ENCODE measurements around the gene B3GALNT1.
"Not testable (repeated sequence)": the region's sequence is repeated elsewhere in the genome, so short reads cannot be mapped to it uniquely, and the experiment has no call there.

Gene B3GALNT1

GRCh38 chr3:161069511-161070251 lies 35.5 kb downstream of the B3GALNT1 start:
- peak; percentile 33 to 64 for DNase-seq
- TF ChIP-seq POLR2A (IDR thresholded peaks at IDR 0.05; ENCODE audit: low read length) = no peak
- no peak for TF ChIP-seq GATA1 (IDR thresholded peaks at IDR 0.05; ENCODE audit: low read depth, low read length)

- TF ChIP-seq GATA1 (IDR thresholded peaks at IDR 0.05; ENCODE audit: low read depth, low read length) (no peak), POLR2A (IDR thresholded peaks at IDR 0.05; ENCODE audit: low read length) (no peak)
- DNase-seq = no peak
Measured at GRCh38 chr3:161067335-161067734, 37.8 kb downstream of the B3GALNT1 start.

DNA sequence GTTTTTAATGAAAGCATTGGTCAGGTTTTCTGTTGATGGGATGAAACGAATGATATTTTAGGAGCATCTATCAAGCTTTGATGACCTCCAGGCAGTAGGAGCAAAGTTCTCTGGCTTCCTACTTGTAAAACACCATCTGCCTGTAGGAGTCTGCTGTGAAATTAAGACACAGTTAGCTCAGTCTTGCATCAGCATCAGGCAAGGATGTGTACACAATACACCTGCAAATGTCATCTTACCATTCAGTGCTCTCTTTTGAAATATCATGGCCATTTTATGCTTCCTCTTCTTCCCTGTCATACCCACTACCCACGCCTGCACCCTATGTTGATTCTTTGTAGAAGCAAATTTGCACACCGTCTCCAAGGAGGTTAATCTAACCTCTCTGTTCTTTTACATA lies 38.2 kb downstream of the B3GALNT1 start:
- TF ChIP-seq POLR2A (IDR thresholded peaks at IDR 0.05; ENCODE audit: low read length) (no peak), GATA1 (IDR thresholded peaks at IDR 0.05; ENCODE audit: low read depth, low read length) (no peak)
- peak in 1 of 2 experiments; percentile 13 for DNase-seq

GRCh38 chr3:161064413-161064812 lies 40.7 kb downstream of the B3GALNT1 start:
- no peak for DNase-seq
- TF ChIP-seq POLR2A (IDR thresholded peaks at IDR 0.05; ENCODE audit: low read length) (no peak), GATA1 (IDR thresholded peaks at IDR 0.05; ENCODE audit: low read depth, low read length) (no peak)

DNA sequence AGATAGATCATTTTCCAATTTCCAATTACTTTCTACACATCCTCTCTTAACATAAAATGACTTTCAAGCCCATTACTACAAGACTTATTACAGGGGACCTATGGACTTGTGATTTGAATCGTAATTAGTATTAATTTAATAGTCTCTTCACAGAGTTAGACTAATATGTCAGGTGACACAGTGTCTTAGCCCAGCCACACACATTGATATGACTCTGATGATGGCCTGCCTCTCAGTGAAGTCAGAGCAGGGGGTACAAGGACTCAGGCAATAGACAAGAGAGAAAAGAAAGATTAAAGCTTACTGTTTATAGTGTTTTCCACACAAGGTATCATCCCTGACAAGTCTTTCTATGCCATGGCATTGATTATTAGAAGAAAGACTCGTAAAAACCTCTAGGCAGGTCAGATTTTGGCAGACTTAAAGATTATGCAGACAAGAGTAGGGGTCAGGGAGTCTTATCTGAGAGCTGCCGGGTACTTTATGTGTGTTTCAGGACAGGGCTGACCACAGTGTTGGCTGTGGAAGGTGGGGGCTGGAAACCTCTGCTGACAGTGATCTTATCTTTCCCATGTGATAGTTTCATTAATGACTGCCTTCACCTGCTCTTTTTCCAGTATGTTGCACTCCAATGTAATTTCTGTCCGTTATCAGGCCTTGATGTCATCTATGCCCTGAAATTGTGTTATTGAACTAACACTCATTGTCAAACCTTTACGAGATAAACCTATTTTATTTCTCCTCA lies 50.1 kb downstream of the B3GALNT1 start:
- no peak for DNase-seq
- TF ChIP-seq POLR2A (IDR thresholded peaks at IDR 0.05; ENCODE audit: low read length) (no peak), GATA1 (IDR thresholded peaks at IDR 0.05; ENCODE audit: low read depth, low read length) (no peak)

DNA sequence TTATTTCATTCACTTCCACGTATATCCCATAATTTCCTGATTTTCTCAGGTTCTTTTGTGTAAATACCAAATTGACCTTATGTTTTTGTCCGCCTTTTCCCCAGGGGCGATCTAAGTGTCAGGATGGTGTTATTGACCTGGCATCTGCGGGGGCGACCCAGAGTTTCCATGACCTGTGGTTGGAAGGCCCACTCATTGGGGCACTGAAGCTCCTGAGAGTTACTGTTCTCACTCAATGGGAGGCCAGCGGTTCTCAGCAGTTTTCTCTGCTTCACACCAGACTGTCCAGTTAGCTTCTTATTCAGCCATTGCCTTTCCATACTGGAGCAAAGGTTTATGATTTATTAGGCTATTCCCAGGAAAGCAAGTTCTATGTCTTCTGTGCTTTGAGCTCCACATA lies 53.3 kb downstream of the B3GALNT1 start:
- DNase-seq = no peak
- TF ChIP-seq POLR2A (IDR thresholded peaks at IDR 0.05; ENCODE audit: low read length) = no peak
- TF ChIP-seq GATA1 (IDR thresholded peaks at IDR 0.05; ENCODE audit: low read depth, low read length) = no peak

- no peak for TF ChIP-seq POLR2A (IDR thresholded peaks at IDR 0.05; ENCODE audit: low read length)
- no peak for TF ChIP-seq GATA1 (IDR thresholded peaks at IDR 0.05; ENCODE audit: low read depth, low read length)
Measured at GRCh38 chr3:161050935-161051334, 54.2 kb downstream of the B3GALNT1 start.

DNA sequence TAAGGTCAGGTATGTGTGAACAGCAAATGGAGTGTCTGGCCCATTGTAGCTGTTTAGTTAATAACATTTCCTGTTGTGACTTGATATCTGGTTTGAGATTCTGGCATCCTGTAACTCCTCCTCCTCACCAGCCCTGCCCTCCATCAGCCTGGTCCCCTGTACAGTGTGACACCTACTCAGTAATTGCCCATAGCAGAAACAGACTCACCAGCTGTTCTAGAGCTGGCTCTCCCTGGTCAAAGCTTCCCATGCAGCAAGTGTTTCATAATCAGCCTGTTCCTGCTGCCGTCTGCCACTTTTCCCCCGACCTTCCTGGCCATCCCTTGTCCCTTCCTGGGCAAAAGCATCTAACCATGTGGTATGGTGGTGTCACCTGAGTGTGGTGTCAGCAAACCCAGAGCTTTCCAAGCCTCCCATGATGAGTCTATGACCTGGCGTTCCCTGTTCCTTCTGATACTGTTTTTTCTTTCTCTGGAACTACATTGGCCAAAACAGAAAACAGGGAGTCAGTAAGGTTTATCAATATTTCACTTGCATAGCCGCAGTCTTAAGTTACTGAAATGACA lies 55.4 kb downstream of the B3GALNT1 start:
- TF ChIP-seq GATA1 (IDR thresholded peaks at IDR 0.05; ENCODE audit: low read depth, low read length) = no peak
- DNase-seq = no peak

More at GRCh38 chr3:161050935-161051334, 54.2 kb downstream of the B3GALNT1 start:
- peak; percentile 9 to 22 for DNase-seq

GRCh38 chr3:161043336-161044035 lies 61.7 kb downstream of the B3GALNT1 start:
- TF ChIP-seq GATA1 (IDR thresholded peaks at IDR 0.05; ENCODE audit: low read depth, low read length) (no peak), POLR2A (IDR thresholded peaks at IDR 0.05; ENCODE audit: low read length) (no peak)
- peak in 1 of 2 experiments; percentile 6 for DNase-seq

DNA sequence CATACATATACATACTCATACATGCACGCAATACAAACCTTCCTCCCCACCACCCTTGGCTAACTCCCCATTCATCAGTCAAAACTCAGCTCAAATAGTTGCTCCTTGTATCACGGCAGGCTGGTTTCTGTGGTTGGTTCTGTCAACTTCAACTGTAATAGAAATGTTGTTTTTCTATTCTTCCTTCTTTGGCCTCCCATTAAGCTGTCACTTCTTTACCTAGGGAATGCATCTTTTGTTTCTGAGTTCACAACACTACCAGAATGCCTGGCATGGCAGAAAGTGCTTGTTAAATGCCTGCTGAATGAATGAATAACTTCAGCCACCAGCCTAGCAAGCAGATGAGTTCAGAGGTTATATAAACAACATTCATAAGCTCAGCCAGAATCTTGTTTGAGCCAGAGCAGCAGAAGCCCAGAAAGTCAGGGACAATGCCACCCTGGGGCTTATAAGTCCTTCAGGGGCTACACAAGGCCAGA lies 63.1 kb downstream of the B3GALNT1 start:
- DNase-seq = no peak
- TF ChIP-seq POLR2A (IDR thresholded peaks at IDR 0.05; ENCODE audit: low read length) (no peak), GATA1 (IDR thresholded peaks at IDR 0.05; ENCODE audit: low read depth, low read length) (no peak)

DNA sequence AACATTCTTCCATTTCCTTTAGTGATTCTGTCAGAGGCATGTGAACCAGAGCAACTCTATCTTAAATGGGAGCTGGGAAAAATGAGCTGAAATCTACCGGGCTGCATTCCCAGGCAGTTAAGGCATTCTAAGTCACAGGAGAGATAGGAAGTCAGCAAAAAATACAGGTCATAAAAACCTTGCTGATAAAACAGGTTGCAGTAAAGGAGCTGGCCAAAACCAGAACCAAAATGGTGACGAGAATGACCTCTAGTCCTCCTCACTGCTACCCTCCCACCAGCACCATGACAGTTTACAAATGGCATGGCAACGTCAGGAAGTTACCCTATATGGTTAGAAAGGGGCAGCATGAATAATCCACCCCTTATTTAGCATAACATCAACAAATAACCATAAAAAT lies 66.4 kb downstream of the B3GALNT1 start:
- no peak for DNase-seq
- TF ChIP-seq GATA1 (IDR thresholded peaks at IDR 0.05; ENCODE audit: low read depth, low read length) = no peak
- no peak for TF ChIP-seq POLR2A (IDR thresholded peaks at IDR 0.05; ENCODE audit: low read length)

DNA sequence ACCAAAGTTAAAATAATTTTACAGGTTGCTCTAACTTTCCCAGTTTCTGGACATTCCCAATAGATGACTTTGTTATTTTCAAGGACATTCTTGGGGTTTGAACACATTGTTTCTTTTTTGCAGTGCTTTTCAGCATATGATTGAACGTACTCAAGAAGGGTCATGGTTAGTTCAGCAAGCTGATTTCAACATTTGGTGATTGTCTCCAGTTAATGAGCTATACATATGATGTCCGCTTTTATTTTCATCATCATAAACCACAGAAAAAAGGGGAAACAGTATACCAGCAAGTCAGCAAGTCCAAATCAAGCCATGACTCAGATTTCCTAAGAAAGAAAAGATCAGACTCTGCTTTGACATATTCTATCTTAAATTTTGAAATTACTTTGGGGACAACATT lies 69.4 kb downstream of the B3GALNT1 start:
- DNase-seq = no peak
- no peak for TF ChIP-seq GATA1 (IDR thresholded peaks at IDR 0.05; ENCODE audit: low read depth, low read length)
- TF ChIP-seq POLR2A (IDR thresholded peaks at IDR 0.05; ENCODE audit: low read length) = no peak

DNA sequence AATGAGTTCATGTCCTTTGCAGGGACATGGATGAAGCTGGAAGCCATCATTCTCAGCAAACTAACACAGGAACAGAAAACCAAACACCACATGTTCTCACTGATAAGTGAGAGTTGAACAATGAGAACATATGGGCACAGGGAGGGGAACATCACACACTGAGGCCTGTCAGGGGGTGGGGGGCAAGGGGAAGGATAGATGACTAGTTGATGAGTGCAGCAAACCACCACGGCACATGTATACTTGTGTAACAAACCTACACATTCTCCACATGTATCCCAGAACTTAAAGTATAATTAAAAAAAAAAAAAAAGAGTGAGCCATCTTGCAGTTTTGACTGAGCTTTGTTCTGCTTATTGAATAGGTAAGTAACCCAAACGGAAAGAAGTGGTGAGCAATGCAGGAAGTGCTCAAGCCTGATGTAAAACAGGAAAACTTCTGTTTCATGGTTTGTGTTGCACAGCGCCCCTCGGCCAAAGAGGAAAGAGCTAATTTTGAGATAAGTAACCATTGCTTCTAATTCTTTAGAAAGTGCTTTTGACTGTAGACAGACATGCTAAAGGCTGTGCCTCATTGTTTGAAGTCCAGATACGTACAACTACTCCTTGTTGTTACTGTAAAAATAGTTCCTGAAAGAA lies 70.1 kb downstream of the B3GALNT1 start:
- not testable (repeated sequence) for DNase-seq

Data from erythroblast (primary cell).